ENCODE data around the gene FCHSD2.

FCHSD2 gene

GRCh38 chr11:73177778-73178539 is 35.8 kb upstream of the FCHSD2 start:
- TF ChIP-seq CTCF (IDR thresholded peaks at IDR 0.05; ENCODE audit: extremely low read depth, missing control alignments): peak; percentile 74
- peak; percentile 85 for DNase-seq (ENCODE audit: low spot score)

- no peak for DNase-seq (ENCODE audit: low spot score)
- TF ChIP-seq CTCF (IDR thresholded peaks at IDR 0.05; ENCODE audit: extremely low read depth, missing control alignments): no peak
Observed at GRCh38 chr11:73177380-73177777, 35.3 kb upstream of the FCHSD2 start.

- no peak for TF ChIP-seq CTCF (IDR thresholded peaks at IDR 0.05; ENCODE audit: extremely low read depth, missing control alignments)
- no peak for DNase-seq (ENCODE audit: low spot score)
Observed at GRCh38 chr11:73176874-73177155, 34.7 kb upstream of the FCHSD2 start.

GRCh38 chr11:73176145-73176873 is 34.2 kb upstream of the FCHSD2 start:
- no peak for DNase-seq (ENCODE audit: low spot score)
- no peak for TF ChIP-seq CTCF (IDR thresholded peaks at IDR 0.05; ENCODE audit: extremely low read depth, missing control alignments)

- no peak for TF ChIP-seq CTCF (IDR thresholded peaks at IDR 0.05; ENCODE audit: extremely low read depth, missing control alignments)
- DNase-seq (ENCODE audit: low spot score): no peak
Observed at GRCh38 chr11:73175551-73176144, 33.5 kb upstream of the FCHSD2 start.

GRCh38 chr11:73174495-73174791 is 32.3 kb upstream of the FCHSD2 start:
- DNase-seq (ENCODE audit: low spot score): no peak
- no peak for TF ChIP-seq CTCF (IDR thresholded peaks at IDR 0.05; ENCODE audit: extremely low read depth, missing control alignments)

- no peak for TF ChIP-seq CTCF (IDR thresholded peaks at IDR 0.05; ENCODE audit: extremely low read depth, missing control alignments)
- no peak for DNase-seq (ENCODE audit: low spot score)
Observed at GRCh38 chr11:73173755-73174494, 31.8 kb upstream of the FCHSD2 start.

All from GM20000 (cell line).